Measurements from ENCODE around the gene RPTOR. TPM values are rescaled to one million over a fixed set of nuclear protein-coding genes. Genes with fewer than 3 reads are reported as not detected.

Gene RPTOR
- polyA plus RNA-seq, 1 of the 3 experiments (the other 2 are of a cell fraction), result 14.9 TPM

- no peaks in the 10 kb centered on the region for H3K79me2 ChIP-seq (ENCODE audit: insufficient read depth)
- H3K9me3 ChIP-seq, result no peaks in the 10 kb centered on the region
- H3F3A ChIP-seq (replicated peaks; ENCODE audit: insufficient read depth), result no peaks in the 10 kb centered on the region
- POLR2A ChIA-PET, result interaction anchor here (0.6 kb wide), 1 partner anchor 13 kb away, joined by 6 read pairs; no protein-coding TSS in a partner anchor
- no peak overlapping the region for H3K4me3 ChIP-seq (ENCODE audit: low read depth in 2 of 2, low read length in 1 of 2)
- no peak overlapping the region for H3K9ac ChIP-seq
- no peaks in the 10 kb centered on the region for H3K27me3 ChIP-seq (ENCODE audit: insufficient read depth)
- peaks cover 3 to 4% of the 10 kb centered on the region in 2 experiments for H3K36me3 ChIP-seq (replicated peaks in 1 of 2; ENCODE audit: control insufficient read depth in 1 of 2, insufficient read depth in 2 of 2, low read length in 1 of 2)
- no peak for DNase-seq
- WGBS (ENCODE audit: low lambda C conversion rate), result 93% methylated on average over 26 of the region's 29 CpGs
- H3K4me1 ChIP-seq (ENCODE audit: control insufficient read depth in 1 of 2, insufficient read depth in 2 of 2, low read depth in 1 of 2, low read length in 1 of 2), result peaks cover 0 to 32% of the 10 kb centered on the region in 2 experiments; a peak in 2 of 4 replicates
- no peak overlapping the region for H3K27ac ChIP-seq (ENCODE audit: low read depth in 2 of 2, low read length in 1 of 2)
- H3K4me2 ChIP-seq, result no peak overlapping the region
- no peaks in the 10 kb centered on the region for H4K20me1 ChIP-seq (ENCODE audit: insufficient read depth)
- CTCF ChIA-PET, result interaction anchor here (0.7 to 2.5 kb wide), 8 partner anchors 13 to 529 kb away, joined by 3 to 9 read pairs (median 5); no protein-coding TSS in a partner anchor
- no peak overlapping the region for H2AFZ ChIP-seq (ENCODE audit: low read depth)
- TF ChIP-seq TEAD4 (IDR thresholded peaks at IDR 0.05; ENCODE audit: borderline replicate concordance, insufficient read depth) (no peak), GABPA (IDR thresholded peaks at IDR 0.05; ENCODE audit: low read depth) (no peak), PBX3 (IDR thresholded peaks at IDR 0.05) (no peak), POLR2AphosphoS5 (IDR thresholded peaks at IDR 0.05; ENCODE audit: low read depth, low read length) (no peak), MXI1 (IDR thresholded peaks at IDR 0.05; ENCODE audit: low read depth, low read length) (no peak), USF2 (IDR thresholded peaks at IDR 0.05; ENCODE audit: borderline replicate concordance, low read depth, low read length) (no peak), IRF3 (IDR thresholded peaks at IDR 0.05; ENCODE audit: low read depth, low read length) (no peak), ELF1 (IDR thresholded peaks at IDR 0.05) (no peak), MAX (IDR thresholded peaks at IDR 0.05; ENCODE audit: low read depth) (no peak), USF1 (IDR thresholded peaks at IDR 0.05; ENCODE audit: borderline replicate concordance, low read depth) (no peak), FOXM1 (IDR thresholded peaks at IDR 0.05; ENCODE audit: low read depth) (no peak), CTCF (IDR thresholded peaks at IDR 0.05) (no peak), MEF2A (IDR thresholded peaks at IDR 0.05; ENCODE audit: borderline replicate concordance, low read depth) (no peak), GATA2 (CRISPR knock-in tag; IDR thresholded peaks at IDR 0.05) (no peak), EZH2phosphoT487 (IDR thresholded peaks at IDR 0.05; ENCODE audit: borderline replicate concordance, low read depth) (no peak), RAD21 (IDR thresholded peaks at IDR 0.05; ENCODE audit: low read length) (no peak)
- no peaks in the 10 kb centered on the region for H3K9me2 ChIP-seq
These were observed 411.9 kb downstream of the RPTOR start for GRCh38 chr17:80956321-80957190.
